ENCODE data around the gene NKD2. TPM values are rescaled to one million over a fixed set of nuclear protein-coding genes. Genes with fewer than 3 reads are reported as not detected.

The NKD2 gene
- total and polyA plus RNA-seq, 2 donors = 5.1 to 12.4 TPM

- H3K36me3 ChIP-seq (ENCODE audit: control insufficient read depth in 2 of 2, insufficient read depth in 2 of 2, low read length in 1 of 2) = peaks cover 46 to 58% of the 10 kb centered on the region in 2 donors
- no peaks in the 10 kb centered on the region for H3K27me3 ChIP-seq (ENCODE audit: control insufficient read depth in 2 of 2, insufficient read depth in 1 of 2, low read length in 1 of 2)
- no peak overlapping the region for H3K27ac ChIP-seq (ENCODE audit: low read depth in 1 of 2, low read length in 1 of 2)
- no peak overlapping the region for H3K4me3 ChIP-seq (ENCODE audit: low read length in 2 of 2)
- H3K9me3 ChIP-seq (ENCODE audit: control insufficient read depth in 2 of 2, insufficient read depth in 1 of 2, low read length in 1 of 2) = peaks cover 0 to 3% of the 10 kb centered on the region in 2 donors
- 95% methylated on average over 26 of the region's 26 CpGs for WGBS
- no peak for DNase-seq (ENCODE audit: low read depth in 6 of 9, low spot score in 9 of 9)
- no peaks in the 10 kb centered on the region for H3K4me1 ChIP-seq (ENCODE audit: control insufficient read depth in 2 of 2, insufficient read depth in 2 of 2, low read length in 2 of 2)
Observed at GRCh38 chr5:1065143-1065750, 56.6 kb downstream of the NKD2 start.

GRCh38 chr5:1065891-1066650 lies 57.5 kb downstream of the NKD2 start:
- Histone ChIP-seq H3K36me3 (ENCODE audit: control insufficient read depth in 2 of 2, insufficient read depth in 2 of 2, low read length in 1 of 2) (peaks cover 41 to 54% of the 10 kb centered on the region in 2 donors), H3K27me3 (ENCODE audit: control insufficient read depth in 2 of 2, insufficient read depth in 1 of 2, low read length in 1 of 2) (no peaks in the 10 kb centered on the region), H3K27ac (ENCODE audit: low read depth in 1 of 2, low read length in 1 of 2) (no peak overlapping the region), H3K4me3 (ENCODE audit: low read length in 2 of 2) (no peak overlapping the region), H3K9me3 (ENCODE audit: control insufficient read depth in 2 of 2, insufficient read depth in 1 of 2, low read length in 1 of 2) (peaks cover 0 to 3% of the 10 kb centered on the region in 2 donors), H3K4me1 (ENCODE audit: control insufficient read depth in 2 of 2, insufficient read depth in 2 of 2, low read length in 2 of 2) (no peaks in the 10 kb centered on the region)
- no peak for DNase-seq (ENCODE audit: low read depth in 6 of 9, low spot score in 9 of 9)
- 98% methylated on average over 16 of the region's 16 CpGs for WGBS

- peaks cover 0 to 3% of the 10 kb centered on the region in 2 donors for H3K9me3 ChIP-seq (ENCODE audit: control insufficient read depth in 2 of 2, insufficient read depth in 1 of 2, low read length in 1 of 2)
- no peaks in the 10 kb centered on the region for H3K27me3 ChIP-seq (ENCODE audit: control insufficient read depth in 2 of 2, insufficient read depth in 1 of 2, low read length in 1 of 2)
- no peak overlapping the region for H3K4me3 ChIP-seq (ENCODE audit: low read length in 2 of 2)
- no peak overlapping the region for H3K27ac ChIP-seq (ENCODE audit: low read depth in 1 of 2, low read length in 1 of 2)
- H3K4me1 ChIP-seq (ENCODE audit: control insufficient read depth in 2 of 2, insufficient read depth in 2 of 2, low read length in 2 of 2) = no peaks in the 10 kb centered on the region
- peaks cover 41 to 54% of the 10 kb centered on the region in 2 donors for H3K36me3 ChIP-seq (ENCODE audit: control insufficient read depth in 2 of 2, insufficient read depth in 2 of 2, low read length in 1 of 2)
- WGBS = 97% methylated on average over 12 of the region's 12 CpGs
- DNase-seq (ENCODE audit: low read depth in 6 of 9, low spot score in 9 of 9) = no peak
Observed at GRCh38 chr5:1066676-1067075, 58.1 kb downstream of the NKD2 start.

- Histone ChIP-seq H3K36me3 (ENCODE audit: control insufficient read depth in 2 of 2, insufficient read depth in 2 of 2, low read length in 1 of 2) (peaks cover 35 to 54% of the 10 kb centered on the region in 2 donors), H3K9me3 (ENCODE audit: control insufficient read depth in 2 of 2, insufficient read depth in 1 of 2, low read length in 1 of 2) (no peaks in the 10 kb centered on the region)
Observed at GRCh38 chr5:1067141-1068121, 58.8 kb downstream of the NKD2 start.

GRCh38 chr5:1068204-1068894 lies 59.7 kb downstream of the NKD2 start:
- no peak overlapping the region for H3K4me3 ChIP-seq (ENCODE audit: low read length in 2 of 2)
- no peak for DNase-seq (ENCODE audit: low read depth in 6 of 9, low spot score in 9 of 9)
- WGBS = 97% methylated on average over 34 of the region's 34 CpGs

More at GRCh38 chr5:1067141-1068121, 58.8 kb downstream of the NKD2 start:
- Histone ChIP-seq H3K4me1 (ENCODE audit: control insufficient read depth in 2 of 2, insufficient read depth in 2 of 2, low read length in 2 of 2) (no peaks in the 10 kb centered on the region), H3K27ac (ENCODE audit: low read depth in 1 of 2, low read length in 1 of 2) (no peak overlapping the region), H3K27me3 (ENCODE audit: control insufficient read depth in 2 of 2, insufficient read depth in 1 of 2, low read length in 1 of 2) (no peaks in the 10 kb centered on the region), H3K4me3 (ENCODE audit: low read length in 2 of 2) (no peak overlapping the region)
- WGBS = 97% methylated on average over 45 of the region's 45 CpGs
- DNase-seq (ENCODE audit: low read depth in 6 of 9, low spot score in 9 of 9) = no peak

GRCh38 chr5:1068895-1069719 lies 60.5 kb downstream of the NKD2 start:
- no peak for DNase-seq (ENCODE audit: low read depth in 6 of 9, low spot score in 9 of 9)
- Histone ChIP-seq H3K4me1 (ENCODE audit: control insufficient read depth in 2 of 2, insufficient read depth in 2 of 2, low read length in 2 of 2) (no peaks in the 10 kb centered on the region), H3K27me3 (ENCODE audit: control insufficient read depth in 2 of 2, insufficient read depth in 1 of 2, low read length in 1 of 2) (no peaks in the 10 kb centered on the region), H3K27ac (ENCODE audit: low read depth in 1 of 2, low read length in 1 of 2) (no peak overlapping the region), H3K9me3 (ENCODE audit: control insufficient read depth in 2 of 2, insufficient read depth in 1 of 2, low read length in 1 of 2) (no peaks in the 10 kb centered on the region), H3K36me3 (ENCODE audit: control insufficient read depth in 2 of 2, insufficient read depth in 2 of 2, low read length in 1 of 2) (peaks cover 30 to 50% of the 10 kb centered on the region in 2 donors), H3K4me3 (ENCODE audit: low read length in 2 of 2) (no peak overlapping the region)
- WGBS = 96% methylated on average over 33 of the region's 33 CpGs

More at GRCh38 chr5:1068204-1068894, 59.7 kb downstream of the NKD2 start:
- H3K9me3 ChIP-seq (ENCODE audit: control insufficient read depth in 2 of 2, insufficient read depth in 1 of 2, low read length in 1 of 2) = no peaks in the 10 kb centered on the region
- no peaks in the 10 kb centered on the region for H3K4me1 ChIP-seq (ENCODE audit: control insufficient read depth in 2 of 2, insufficient read depth in 2 of 2, low read length in 2 of 2)
- peaks cover 29 to 49% of the 10 kb centered on the region in 2 donors for H3K36me3 ChIP-seq (ENCODE audit: control insufficient read depth in 2 of 2, insufficient read depth in 2 of 2, low read length in 1 of 2)
- no peak overlapping the region for H3K27ac ChIP-seq (ENCODE audit: low read depth in 1 of 2, low read length in 1 of 2)
- no peaks in the 10 kb centered on the region for H3K27me3 ChIP-seq (ENCODE audit: control insufficient read depth in 2 of 2, insufficient read depth in 1 of 2, low read length in 1 of 2)

- H3K4me1 ChIP-seq (ENCODE audit: control insufficient read depth in 2 of 2, insufficient read depth in 2 of 2, low read length in 2 of 2) = no peaks in the 10 kb centered on the region
- no peak for DNase-seq (ENCODE audit: low read depth in 6 of 9, low spot score in 9 of 9)
- 97% methylated on average over 14 of the region's 15 CpGs for WGBS
- H3K27me3 ChIP-seq (ENCODE audit: control insufficient read depth in 2 of 2, insufficient read depth in 1 of 2, low read length in 1 of 2) = no peaks in the 10 kb centered on the region
- no peaks in the 10 kb centered on the region for H3K9me3 ChIP-seq (ENCODE audit: control insufficient read depth in 2 of 2, insufficient read depth in 1 of 2, low read length in 1 of 2)
- peaks cover 31 to 52% of the 10 kb centered on the region in 2 donors for H3K36me3 ChIP-seq (ENCODE audit: control insufficient read depth in 2 of 2, insufficient read depth in 2 of 2, low read length in 1 of 2)
- no peak overlapping the region for H3K4me3 ChIP-seq (ENCODE audit: low read length in 2 of 2)
- no peak overlapping the region for H3K27ac ChIP-seq (ENCODE audit: low read depth in 1 of 2, low read length in 1 of 2)
Observed at GRCh38 chr5:1069720-1070088, 61.1 kb downstream of the NKD2 start.
